SK-N-SH treated with all-trans-retinoic acid at 6 μM for 48 hours (cell line): ENCODE data around the gene SMYD3.
"Not testable (repeated sequence)": the region's sequence is repeated elsewhere in the genome, so short reads cannot be mapped to it uniquely, and the experiment has no call there.

Experiments
- ATAC-seq: fragments of 200-7000 bp; cut with Tn5 transposase; 3 replicates; pipeline ENCODE4 v1.9.1; 2020; ENCODE audit warnings: mild to moderate bottlenecking, moderate library complexity
- ARNTL ChIP-seq: fragments of 450-650 bp; formaldehyde crosslinking; IDR thresholded peaks from 2 replicates; pipeline ENCODE4 v1.5.0; 2020; ENCODE audit warnings: low read depth, mild to moderate bottlenecking, moderate library complexity, borderline replicate concordance
- BACH2 ChIP-seq: fragments of 250-450 bp; sonication (Bioruptor Pico); IDR thresholded peaks from 2 replicates; pipeline ENCODE4 v1.9.0; 2021; ENCODE audit warnings: mild to moderate bottlenecking, borderline replicate concordance
- CREB5 ChIP-seq: fragments of 250-450 bp; sonication (Bioruptor Pico); IDR thresholded peaks from 2 replicates; pipeline ENCODE4 v1.5.1; 2020; ENCODE audit warnings: low read depth, mild to moderate bottlenecking, moderate library complexity
- CSDC2 ChIP-seq: fragments of 250-450 bp; sonication (Bioruptor Pico); IDR thresholded peaks from 2 replicates; pipeline ENCODE4 v1.5.0; 2020; ENCODE audit warnings: mild to moderate bottlenecking, moderate library complexity
- CSRNP3 ChIP-seq: fragments of 250-450 bp; sonication (Bioruptor Pico); IDR thresholded peaks from 2 replicates; pipeline ENCODE4 v1.5.1; 2021; ENCODE audit warnings: mild to moderate bottlenecking, moderate library complexity
- ESRRG ChIP-seq: fragments of 250-450 bp; sonication (Bioruptor Pico); IDR thresholded peaks from 2 replicates; pipeline ENCODE4 v1.6.1; 2021; ENCODE audit warnings: mild to moderate bottlenecking
- GLIS3 ChIP-seq: fragments of 250-450 bp; sonication (Bioruptor Pico); IDR thresholded peaks from 2 replicates; pipeline ENCODE4 v1.5.0; 2020; ENCODE audit warnings: mild to moderate bottlenecking, moderate library complexity
- ISL1 ChIP-seq: fragments of 250-450 bp; sonication (Bioruptor Pico); IDR thresholded peaks from 2 replicates; pipeline ENCODE4 v2.1.2; 2022; ENCODE audit warnings: mild to moderate bottlenecking, moderate library complexity
- OSR1 ChIP-seq: fragments of 250-450 bp; sonication (Bioruptor Pico); IDR thresholded peaks from 2 replicates; pipeline ENCODE4 v1.8.0; 2022; ENCODE audit warnings: moderate library complexity, mild to moderate bottlenecking, inconsistent platforms
- PATZ1 ChIP-seq: fragments of 250-450 bp; sonication (Bioruptor Pico); IDR thresholded peaks from 2 replicates; pipeline ENCODE4 v1.8.0; 2020; ENCODE audit warnings: mild to moderate bottlenecking, moderate library complexity, borderline replicate concordance
- POU6F1 ChIP-seq: fragments of 250-450 bp; sonication (Bioruptor Pico); IDR thresholded peaks from 2 replicates; pipeline ENCODE4 v1.8.0; 2021; ENCODE audit warnings: low read depth, mild to moderate bottlenecking, moderate library complexity, borderline replicate concordance
- PPARA ChIP-seq: fragments of 250-450 bp; sonication (Bioruptor Pico); IDR thresholded peaks from 2 replicates; pipeline ENCODE4 v1.5.0; 2020; ENCODE audit warnings: mild to moderate bottlenecking, borderline replicate concordance
- RARB ChIP-seq: fragments of 250-450 bp; sonication (Bioruptor Pico); IDR thresholded peaks from 2 replicates; pipeline ENCODE4 v1.8.0; 2021; ENCODE audit warnings: mild to moderate bottlenecking, moderate library complexity
- TCF4 ChIP-seq: fragments of 250-450 bp; sonication (Bioruptor Pico); IDR thresholded peaks from 2 replicates; pipeline ENCODE4 v1.8.0; 2021; ENCODE audit warnings: mild to moderate bottlenecking, moderate library complexity, borderline replicate concordance
- TOX ChIP-seq: fragments of 250-450 bp; sonication (Bioruptor Pico); IDR thresholded peaks from 2 replicates; pipeline ENCODE4 v1.8.0; 2021; ENCODE audit warnings: mild to moderate bottlenecking, moderate library complexity, borderline replicate concordance
- TSHZ2 ChIP-seq: fragments of 250-450 bp; sonication (Bioruptor Pico); IDR thresholded peaks from 2 replicates; pipeline ENCODE4 v1.5.0; 2020; ENCODE audit warnings: mild to moderate bottlenecking, moderate library complexity
- ZC3H10 ChIP-seq: fragments of 250-450 bp; sonication (Bioruptor Pico); IDR thresholded peaks from 2 replicates; pipeline ENCODE4 v1.5.1; 2021; ENCODE audit warnings: mild to moderate bottlenecking, moderate library complexity
- ZFP3 ChIP-seq: fragments of 250-450 bp; sonication (Bioruptor Pico); IDR thresholded peaks from 2 replicates; pipeline ENCODE4 v1.5.0; 2020; ENCODE audit warnings: mild to moderate bottlenecking, moderate library complexity
- ZNF565 ChIP-seq: fragments of 450-650 bp; formaldehyde crosslinking; conservative IDR thresholded peaks from 2 replicates; pipeline ENCODE4 v1.5.0; 2020; ENCODE audit warnings: low read depth, mild to moderate bottlenecking, moderate library complexity
- ZNF8 ChIP-seq: fragments of 450-650 bp; formaldehyde crosslinking; IDR thresholded peaks from 2 replicates; pipeline ENCODE4 v1.5.0; 2020; ENCODE audit warnings: mild to moderate bottlenecking, moderate library complexity

SMYD3 gene

GRCh38 chr1:246329900-246330299, 177.2 kb downstream of the SMYD3 start:
- no peak for TF ChIP-seq ZC3H10
- no peak for TF ChIP-seq ARNTL (CRISPR knock-in tag)
- no peak for TF ChIP-seq ZFP3 (CRISPR knock-in tag)
- TF ChIP-seq TOX (CRISPR knock-in tag), result no peak
- TF ChIP-seq POU6F1, result no peak
- no peak for TF ChIP-seq PPARA (CRISPR knock-in tag)
- TF ChIP-seq OSR1 (CRISPR knock-in tag), result no peak
- no peak for ATAC-seq

- not testable (repeated sequence) for ATAC-seq
These were observed 177.8 kb downstream of the SMYD3 start for GRCh38 chr1:246329292-246329691.

- ATAC-seq, result peak; percentile 84
- TF ChIP-seq ZNF565 (CRISPR knock-in tag) (no peak), CSDC2 (CRISPR knock-in tag) (no peak), TCF4 (no peak), CSRNP3 (no peak), ISL1 (no peak), ZFP3 (CRISPR knock-in tag) (no peak), RARB (no peak), GLIS3 (CRISPR knock-in tag) (no peak), POU6F1 (no peak), TSHZ2 (no peak), CREB5 (CRISPR knock-in tag) (no peak), PATZ1 (no peak), ESRRG (CRISPR knock-in tag) (no peak), BACH2 (CRISPR knock-in tag) (no peak), ZNF8 (CRISPR knock-in tag) (no peak), TOX (CRISPR knock-in tag) (no peak)
These were observed 182.4 kb downstream of the SMYD3 start for GRCh38 chr1:246324711-246325110.

GRCh38 chr1:246324033-246324432, 183.0 kb downstream of the SMYD3 start:
- not testable (repeated sequence) for ATAC-seq
